Heart right ventricle (tissue), 16 donors: ENCODE results near the gene SPEG. TPM values are rescaled to one million over a fixed set of nuclear protein-coding genes. Genes with fewer than 3 reads are reported as not detected.
A peak's percentile ranks its signal among the peaks of the same experiment; 100 is the strongest.

ENCODE experiments used
- ATAC-seq, 8 donors: fragments of 200-7000 bp; cut with Tn5 transposase; one replicate each; pipeline ENCODE4 v1.9.1; 2020; ENCODE audit warnings: mild to moderate bottlenecking in 8 of 8, moderate library complexity in 8 of 8, moderate number of reproducible peaks in 1 of 8
- DNase-seq, 2 donors: peaks; one replicate each; pipeline ENCODE4 v3.0.0-alpha.2; 2020
- H3K27ac ChIP-seq, 10 donors: fragments of 200-600 bp; sonication (generic) in 2 of 10; one replicate each; pipeline versions ENCODE4 v1.5.0 to v1.8.0; 2020 to 2022; ENCODE audit warnings: mild to moderate bottlenecking in 3 of 10
- H3K27me3 ChIP-seq, 7 donors: fragments of 200-600 bp; one replicate each; pipeline ENCODE4 v1.8.0; 2021 to 2022; ENCODE audit warnings: mild to moderate bottlenecking in 2 of 7
- H3K36me3 ChIP-seq, 9 donors: fragments of 200-600 bp; sonication (generic) in 1 of 9; one replicate each; pipeline versions ENCODE4 v1.5.0 to v1.8.0; 2020 to 2022; ENCODE audit warnings: mild to moderate bottlenecking in 2 of 9
- H3K4me1 ChIP-seq, 9 donors: fragments of 200-600 bp; sonication (generic) in 1 of 9; one replicate each; pipeline versions ENCODE4 v1.5.0 to v1.8.0; 2020 to 2022; ENCODE audit warnings: mild to moderate bottlenecking in 4 of 9
- H3K4me3 ChIP-seq, 10 donors: fragments of 200-600 bp; sonication (generic) in 2 of 10; one replicate each; pipeline versions ENCODE4 v1.5.0 to v1.8.0; 2020 to 2022; ENCODE audit warnings: mild to moderate bottlenecking in 7 of 10, moderate library complexity in 2 of 10
- H3K9me3 ChIP-seq, 11 donors: fragments of 200-600 bp in 10 of 11; sonication (generic) in 2 of 11; one replicate each; pipeline versions ENCODE4 v1.5.0 to v1.8.0; 2013 to 2022; ENCODE audit warnings: mild to moderate bottlenecking in 2 of 11, control low read depth in 1 of 11, moderate library complexity in 1 of 11
- CTCF ChIP-seq, 9 donors: fragments of 200-600 bp; sonication (generic) in 2 of 9; IDR thresholded peaks; one replicate each; pipeline versions ENCODE4 v1.5.0 to v1.8.0; 2021 to 2022; ENCODE audit warnings: antibody characterized with exemption in 9 of 9, mild to moderate bottlenecking in 5 of 9, moderate library complexity in 1 of 9
- WGBS, 2 donors: extraction: QIAGEN DNeasy Blood & Tissue Kit; methylation state at CpG; one replicate each; pipeline ENCODE4 v1.1.7; 2013; ENCODE audit warnings: inconsistent platforms in 1 of 2; 5-methylcytosine and 5-hydroxymethylcytosine counted together
- intact Hi-C, 10 donors: fragments of 100-400 bp; cut with DNase I; formaldehyde crosslinking; loops; one replicate each; pipeline versions ENCODE4 v1.11.1 to v1.14.2; 2022
- polyA plus RNA-seq, 2 donors: library from polyadenylated mRNA; stranded (reverse); fragments of 200-250 nt; gene quantifications; one replicate each; pipeline ENCODE4 v1.2.3, GENCODE V29; 2013
- total RNA-seq, 10 donors: library from RNA; stranded (reverse); fragmentation: NEBNext Ultra II Directional in 3 of 10; extraction: Animal tissue kit (Norgen Biotek cat#: 25700) in 3 of 10; gene quantifications; one replicate each; pipeline versions ENCODE4 v1.2.1 to v1.2.4, GENCODE V29; 2021 to 2023
- donor health status: Arrhythmogenic right ventricular cardiomyopathy.
- donor health status: ischemic (EF 13 %, LVEDD 7.1; RV severe dilation, severe dysfunction).
- donor health status: healthy with polysubstance abuse.
- donor health status: DM: no; HTN: yes; CAD: no.
- donor health status: DM: no; HTN: no; CAD: no.
- donor health status: ischemic (EF 25% LVEDD 6.9; RV normal size, moderate dysfunction).
- donor health status: ischemic (EF 25% LVEDD 5.7; RV mildly dilated, moderate dysfunction).
- donor health status: healthy.
- donor health status: DM: yes; HTN: yes; CAD: no.
- donor health status: Ischemic cardiomyopathy.
- donor health status: ischemic (EF 35%, LVEDD 5.7; RV mildly dilated, moderate dysfunction).
- donor health status: nonischemic (EF 11% LVEDD 7.7; RV severe dilation, severe dysfunction).
- donor health status: DM: yes; HTN: yes; CAD: no.
- donor health status: PGD.
- donor health status: ischemic (EF 29% LVEDD 5.4; RV normal size, mild dysfunction).
- donor health status: nonischemic (EF 23%, LVEDD 6.1; RV moderate dilation, normal function).

Gene SPEG
- total and polyA plus RNA-seq, 12 donors: 62.9 to 151 (median 120) TPM

DNA sequence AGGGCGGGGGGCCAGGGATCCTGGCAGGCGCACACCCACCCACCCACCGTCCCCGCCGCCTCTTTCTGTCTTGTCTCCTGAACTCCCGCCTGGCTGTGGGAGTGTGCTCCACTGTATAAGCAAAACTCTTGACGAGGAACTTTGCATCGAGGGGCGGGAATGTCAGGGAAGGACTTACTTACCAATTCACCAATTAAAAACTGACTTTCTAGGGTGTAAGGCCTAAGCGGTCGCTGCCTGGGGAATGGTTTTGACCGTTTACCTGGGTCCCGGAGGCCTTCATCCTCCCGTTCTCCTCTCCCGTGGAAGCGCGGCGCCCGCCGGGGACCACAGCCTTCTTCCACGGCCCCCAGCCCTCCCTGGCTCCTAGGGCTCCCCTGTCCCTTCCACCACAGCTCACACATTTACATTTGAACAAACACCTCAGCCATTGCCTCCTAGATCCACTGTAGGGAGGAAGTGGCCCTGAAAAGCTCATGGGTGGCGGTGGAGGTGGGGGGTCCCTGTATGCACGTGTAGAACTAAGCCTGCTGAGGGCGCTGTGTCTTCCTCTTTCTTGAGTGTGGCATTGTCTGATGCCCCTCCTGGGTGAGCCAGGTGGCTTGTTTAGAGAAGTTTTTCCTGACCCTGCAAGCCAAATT lies 88.5 kb downstream of the SPEG start:
- H3K4me3 ChIP-seq: peak overlapping the region in 9 of 10 donors; percentile 7 to 42 (median 27)
- 37 to 40% methylated on average over 24 of the region's 24 CpGs for WGBS, 2 donors
- no peak for TF ChIP-seq CTCF (IDR thresholded peaks at IDR 0.05)
- ATAC-seq (no peak), DNase-seq (no peak)
- intact Hi-C loops: loop anchor here in 1 of 10 donors (5.0 kb wide), 1 partner anchor 46 kb away; no protein-coding TSS in a partner anchor
- H3K9me3 ChIP-seq: no peaks in the 10 kb centered on the region
- H3K27me3 ChIP-seq: peaks cover 5 to 96% (median 59%) of the 10 kb centered on the region in 7 donors
- peaks cover 15 to 70% (median 33%) of the 10 kb centered on the region in 9 donors for H3K4me1 ChIP-seq
- H3K27ac ChIP-seq: peak overlapping the region in 3 of 10 donors; percentile 65 to 81 (median 77)
- no peaks in the 10 kb centered on the region for H3K36me3 ChIP-seq

- DNase-seq: no peak
Observed at GRCh38 chr2:219524817-219525216, 90.2 kb downstream of the SPEG start.

GRCh38 chr2:219525533-219526232 lies 91.0 kb downstream of the SPEG start:
- ATAC-seq: peak in 1 of 8 donors; percentile 17
- Histone ChIP-seq H3K27ac (peak overlapping the region in 2 of 10 donors; percentile 36 to 71), H3K27me3 (peaks cover 5 to 99% (median 75%) of the 10 kb centered on the region in 7 donors)

More at GRCh38 chr2:219524817-219525216, 90.2 kb downstream of the SPEG start:
- WGBS, 2 donors: 94 to 95% methylated on average over 2 of the region's 2 CpGs
- TF ChIP-seq CTCF (IDR thresholded peaks at IDR 0.05): no peak
- Histone ChIP-seq H3K4me1 (peaks cover 17 to 68% (median 35%) of the 10 kb centered on the region in 9 donors), H3K27me3 (peaks cover 5 to 99% (median 73%) of the 10 kb centered on the region in 7 donors), H3K9me3 (no peaks in the 10 kb centered on the region), H3K36me3 (no peaks in the 10 kb centered on the region), H3K27ac (no peak overlapping the region), H3K4me3 (no peak overlapping the region)
- intact Hi-C loops: loop anchor here in 7 of 10 donors (5.0 kb wide), 3 partner anchors 33 to 123 kb away; no protein-coding TSS in a partner anchor
- no peak for ATAC-seq

More at GRCh38 chr2:219525533-219526232, 91.0 kb downstream of the SPEG start:
- 29 to 33% methylated on average over 9 of the region's 9 CpGs for WGBS, 2 donors
- no peak for TF ChIP-seq CTCF (IDR thresholded peaks at IDR 0.05)
- intact Hi-C loops: loop anchor here in 6 of 10 donors (5.0 kb wide), 3 partner anchors 33 to 123 kb away; no protein-coding TSS in a partner anchor
- Histone ChIP-seq H3K36me3 (no peaks in the 10 kb centered on the region), H3K9me3 (no peaks in the 10 kb centered on the region), H3K4me3 (no peak overlapping the region), H3K4me1 (peaks cover 19 to 63% (median 38%) of the 10 kb centered on the region in 9 donors)
- DNase-seq: no peak
